Ishikawa (cell line): ENCODE data around the gene HCFC1.

Experiments used
- EP300 ChIP-seq: IDR thresholded peaks from 2 replicates; pipeline ENCODE4 v1.6.1; 2012; ENCODE audit warnings: borderline replicate concordance
- MAX ChIP-seq: IDR thresholded peaks from 2 replicates; pipeline ENCODE4 v1.6.1; 2012
- TCF12 ChIP-seq: IDR thresholded peaks from 2 replicates; pipeline ENCODE4 v1.6.1; 2012; ENCODE audit warnings: low read depth

DNA sequence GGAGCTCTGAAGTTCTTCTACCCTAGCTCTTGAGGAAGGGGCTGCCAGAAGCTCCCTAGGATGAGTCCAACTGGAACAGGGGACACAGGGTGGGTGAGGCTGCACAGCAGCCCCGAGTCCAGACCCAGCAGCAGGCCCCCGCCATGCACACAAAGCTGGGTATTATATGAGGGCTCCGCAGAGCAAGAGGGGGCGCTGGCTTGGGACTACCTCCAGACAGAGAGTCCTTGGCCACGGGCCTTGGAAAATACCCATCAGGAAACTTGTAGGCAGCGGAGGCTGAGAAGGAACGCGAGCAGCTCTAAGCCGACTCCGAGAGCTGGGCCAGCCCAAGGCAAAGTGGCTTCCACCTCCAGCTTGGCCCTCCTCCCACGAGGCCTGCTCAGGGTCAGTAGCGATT is 8.1 kb downstream of the HCFC1 start:
- TF ChIP-seq EP300 (no peak), MAX (no peak), TCF12 (no peak)
